Neuronal stem cell (in vitro differentiated cells): ENCODE results near the gene GBE1.

Source experiments
- DNase-seq: peaks from one replicate; pipeline ENCODE4 v3.0.0-alpha.2; 2013; ENCODE audit warnings: low spot score
- H2AFZ ChIP-seq: one replicate; pipeline ENCODE4 v1.6.1; 2013; ENCODE audit warnings: mild to moderate bottlenecking, low read length, inconsistent platforms
- H2AK5ac ChIP-seq: 2 replicates; pipeline ENCODE4 v1.6.1; 2013; ENCODE audit warnings: low read depth, mild to moderate bottlenecking, inconsistent platforms, low read length, moderate library complexity, mixed read lengths
- H2BK120ac ChIP-seq: 2 replicates; pipeline ENCODE4 v1.6.1; 2013; ENCODE audit warnings: low read depth, mild to moderate bottlenecking, inconsistent platforms, low read length, moderate library complexity, mixed read lengths
- H2BK12ac ChIP-seq: one replicate; pipeline ENCODE4 v1.6.1; 2013; ENCODE audit warnings: low read length, inconsistent platforms
- H2BK15ac ChIP-seq: 2 replicates; pipeline ENCODE4 v1.6.1; 2013; ENCODE audit warnings: mild to moderate bottlenecking, low read length, inconsistent platforms, mixed read lengths
- H2BK5ac ChIP-seq: one replicate; pipeline ENCODE4 v1.6.1; 2013; ENCODE audit warnings: inconsistent platforms, mild to moderate bottlenecking, low read length, moderate library complexity
- H3K14ac ChIP-seq: one replicate; pipeline ENCODE4 v1.6.1; 2013; ENCODE audit warnings: low read length, inconsistent platforms
- H3K18ac ChIP-seq: 2 replicates; pipeline ENCODE4 v1.6.1; 2013; ENCODE audit warnings: low read length, inconsistent platforms
- H3K23ac ChIP-seq: 2 replicates; pipeline ENCODE4 v1.6.1; 2013; ENCODE audit warnings: low read depth, mild to moderate bottlenecking, mixed read lengths, low read length, inconsistent platforms; ENCODE audit not compliant: poor library complexity
- H3K27ac ChIP-seq: replicated peaks from 3 replicates; pipeline ENCODE4 v1.5.1; 2013; ENCODE audit warnings: low read length, inconsistent platforms
- H3K27me3 ChIP-seq, 3 experiments: 2 replicates each; pipeline ENCODE4 v1.6.1; 2013; ENCODE audit warnings: low read length in 3 of 3, mild to moderate bottlenecking in 2 of 3, inconsistent platforms in 1 of 3, low read depth in 1 of 3, mixed read lengths in 1 of 3, moderate library complexity in 1 of 3; ENCODE audit not compliant: control insufficient read depth in 3 of 3, insufficient read depth in 3 of 3
- H3K36me3 ChIP-seq, 2 donors: replicated peaks in 1 of 2; 2 replicates each; pipeline ENCODE4 v1.6.1; 2013; ENCODE audit warnings: low read length in 2 of 2; ENCODE audit not compliant: control insufficient read depth in 2 of 2, insufficient read depth in 2 of 2
- H3K4ac ChIP-seq: 2 replicates; pipeline ENCODE4 v1.6.1; 2013; ENCODE audit warnings: inconsistent platforms, mild to moderate bottlenecking, low read length, moderate library complexity
- H3K4me1 ChIP-seq, 2 donors: 1 replicate in 1 of 2; 2 replicates in 1 of 2; pipeline ENCODE4 v1.6.1; 2013; ENCODE audit warnings: low read length in 2 of 2, low read depth in 1 of 2; ENCODE audit not compliant: control insufficient read depth in 2 of 2, insufficient read depth in 1 of 2
- H3K4me2 ChIP-seq: one replicate; pipeline ENCODE4 v1.6.1; 2013; ENCODE audit warnings: mild to moderate bottlenecking, low read length, inconsistent platforms; ENCODE audit not compliant: insufficient read depth, poor library complexity, severe bottlenecking
- H3K4me3 ChIP-seq, 2 donors: 2 replicates each; pipeline ENCODE4 v1.5.1; 2013; ENCODE audit warnings: low read length in 2 of 2, mild to moderate bottlenecking in 2 of 2, inconsistent platforms in 1 of 2, moderate library complexity in 1 of 2
- H3K79me1 ChIP-seq: one replicate; pipeline ENCODE4 v1.6.1; 2013; ENCODE audit warnings: low read depth, mild to moderate bottlenecking, inconsistent platforms, low read length, moderate library complexity
- H3K9ac ChIP-seq: one replicate; pipeline ENCODE4 v1.6.1; 2013; ENCODE audit warnings: mild to moderate bottlenecking, low read depth, low read length, inconsistent platforms; ENCODE audit not compliant: poor library complexity
- H3K9me3 ChIP-seq, 2 donors: replicated peaks in 1 of 2; 2 replicates each; pipeline versions ENCODE3 to v1.6.1; 2013; ENCODE audit warnings: low read length in 2 of 2, mild to moderate bottlenecking in 2 of 2, inconsistent platforms in 1 of 2, low read depth in 1 of 2, mixed read lengths in 1 of 2, moderate library complexity in 1 of 2; ENCODE audit not compliant: control insufficient read depth in 2 of 2, insufficient read depth in 1 of 2
- H4K8ac ChIP-seq: one replicate; pipeline ENCODE4 v1.6.1; 2013; ENCODE audit warnings: low read depth, mild to moderate bottlenecking, inconsistent platforms, low read length, moderate library complexity
- H4K91ac ChIP-seq: one replicate; pipeline ENCODE4 v1.6.1; 2013; ENCODE audit warnings: low read length, low read depth, mild to moderate bottlenecking, inconsistent platforms; ENCODE audit not compliant: poor library complexity
- WGBS, 2 donors: extraction: QIAGEN DNeasy Blood & Tissue Kit; methylation state at CpG; one replicate each; pipeline ENCODE4 v1.1.7; 2013; ENCODE audit warnings: missing lambda C conversion rate in 2 of 2, mixed read lengths in 1 of 2; ENCODE audit not compliant: insufficient read length in 2 of 2, insufficient replicate concordance in 1 of 2; ENCODE audit errors: extremely low coverage in 2 of 2; 5-methylcytosine and 5-hydroxymethylcytosine counted together

GBE1 gene

DNA sequence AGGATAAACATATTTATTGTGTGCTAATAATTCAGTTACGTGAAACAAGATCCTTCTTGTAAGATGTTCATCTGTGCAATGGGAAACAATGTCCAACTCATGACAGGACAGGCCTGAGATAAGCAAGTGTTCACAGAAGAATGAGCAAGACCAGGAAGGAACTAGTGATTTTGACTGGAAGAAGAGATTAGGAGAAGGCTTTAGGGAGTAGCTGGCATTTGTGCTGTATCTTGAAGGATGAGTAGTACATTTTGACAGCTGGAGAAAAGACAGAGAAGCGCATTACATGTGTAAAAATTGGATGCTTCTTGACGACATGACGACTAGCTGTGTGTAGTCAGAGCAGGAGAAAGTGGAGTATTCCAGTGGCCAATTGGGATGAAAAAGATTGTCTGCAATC, 48.4 kb downstream of the GBE1 start:
- H3K9ac ChIP-seq: no peak overlapping the region
- no peak overlapping the region for H2BK15ac ChIP-seq
- H3K9me3 ChIP-seq: no peaks in the 10 kb centered on the region
- H3K27ac ChIP-seq: no peak overlapping the region
- H3K23ac ChIP-seq: no peak overlapping the region
- no CpG with 5 or more reads among the region's 4 CpGs for WGBS, 2 donors
- no peak overlapping the region for H2BK5ac ChIP-seq
- H3K79me1 ChIP-seq: no peaks in the 10 kb centered on the region
- H2BK120ac ChIP-seq: no peak overlapping the region
- no peaks in the 10 kb centered on the region for H3K36me3 ChIP-seq
- H3K4me1 ChIP-seq: no peaks in the 10 kb centered on the region
- no peaks in the 10 kb centered on the region for H3K27me3 ChIP-seq
- no peak overlapping the region for H3K14ac ChIP-seq
- no peak overlapping the region for H2AK5ac ChIP-seq
- no peak overlapping the region for H3K18ac ChIP-seq
- H3K4ac ChIP-seq: no peak overlapping the region
- no peak overlapping the region for H3K4me2 ChIP-seq
- no peak overlapping the region for H2BK12ac ChIP-seq
- DNase-seq: no peak
- H2AFZ ChIP-seq: no peak overlapping the region
- H4K91ac ChIP-seq: no peak overlapping the region
- no peak overlapping the region for H4K8ac ChIP-seq
- no peak overlapping the region for H3K4me3 ChIP-seq

DNA sequence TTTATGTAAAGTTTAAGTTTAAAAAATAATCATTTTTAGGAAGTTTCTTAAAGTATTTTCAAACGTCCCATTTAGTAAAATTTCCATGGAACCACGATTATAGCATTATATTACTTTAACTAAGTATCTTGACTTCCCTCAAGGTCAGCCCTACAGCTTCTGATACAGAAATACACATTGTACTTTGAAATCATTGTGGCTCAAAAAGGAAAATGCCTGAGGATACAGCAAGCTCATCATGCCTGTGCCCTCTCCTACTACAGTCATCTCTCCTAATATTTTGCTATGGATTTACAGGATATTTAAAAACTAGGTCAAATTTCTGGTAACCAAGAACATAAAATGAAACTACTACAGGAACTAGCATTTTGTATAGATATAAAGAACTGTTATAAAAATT, 51.8 kb downstream of the GBE1 start:
- Histone ChIP-seq H2AK5ac (no peak overlapping the region), H2BK120ac (no peak overlapping the region)
- DNase-seq: no peak

DNA sequence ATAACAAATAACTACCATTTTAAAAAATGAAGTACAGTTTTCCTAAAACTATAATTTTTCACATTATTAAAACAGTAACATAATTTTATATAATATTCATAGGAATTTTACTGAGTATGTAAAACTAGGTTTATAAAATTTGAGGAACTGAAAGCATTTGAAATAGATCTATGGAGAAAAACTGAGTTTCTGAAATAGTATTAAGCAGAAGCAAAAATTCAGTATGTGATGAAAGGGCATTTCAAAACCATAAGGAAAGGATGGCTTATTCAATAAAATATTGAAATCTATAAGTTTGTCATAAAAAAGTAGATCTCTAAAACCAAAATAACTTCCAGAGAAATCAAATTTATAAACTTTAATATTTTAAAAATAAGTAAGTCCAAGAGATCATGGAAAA, 53.4 kb downstream of the GBE1 start:
- H3K14ac ChIP-seq: no peak overlapping the region
- H3K27me3 ChIP-seq: no peaks in the 10 kb centered on the region
- H3K4me1 ChIP-seq: no peaks in the 10 kb centered on the region
- H3K27ac ChIP-seq: no peak overlapping the region
- no peak overlapping the region for H3K4me3 ChIP-seq
- no peak overlapping the region for H2AK5ac ChIP-seq
- H3K23ac ChIP-seq: no peak overlapping the region
- H3K4me2 ChIP-seq: no peak overlapping the region
- no peak overlapping the region for H3K9ac ChIP-seq
- no peaks in the 10 kb centered on the region for H3K79me1 ChIP-seq
- no peak overlapping the region for H2BK15ac ChIP-seq
- H3K9me3 ChIP-seq: no peaks in the 10 kb centered on the region
- H4K91ac ChIP-seq: no peak overlapping the region
- no peak overlapping the region for H3K4ac ChIP-seq
- no peak overlapping the region for H4K8ac ChIP-seq
- no peak overlapping the region for H2BK12ac ChIP-seq
- no peaks in the 10 kb centered on the region for H3K36me3 ChIP-seq
- no peak for DNase-seq
- no peak overlapping the region for H2BK120ac ChIP-seq
- H3K18ac ChIP-seq: no peak overlapping the region
- H2AFZ ChIP-seq: no peak overlapping the region
- H2BK5ac ChIP-seq: no peak overlapping the region

More for the DNA sequence above, 51.8 kb downstream of the GBE1 start:
- Histone ChIP-seq H3K4me1 (no peaks in the 10 kb centered on the region), H3K4me2 (no peak overlapping the region), H4K91ac (no peak overlapping the region), H3K4me3 (no peak overlapping the region), H2AFZ (no peak overlapping the region), H2BK12ac (no peak overlapping the region), H4K8ac (no peak overlapping the region), H3K27ac (no peak overlapping the region), H2BK15ac (no peak overlapping the region), H3K27me3 (no peaks in the 10 kb centered on the region), H3K14ac (no peak overlapping the region), H3K36me3 (no peaks in the 10 kb centered on the region), H3K23ac (no peak overlapping the region), H2BK5ac (no peak overlapping the region), H3K18ac (no peak overlapping the region), H3K9ac (no peak overlapping the region), H3K9me3 (no peaks in the 10 kb centered on the region), H3K79me1 (no peaks in the 10 kb centered on the region), H3K4ac (no peak overlapping the region)
- WGBS, 2 donors: no CpG with 5 or more reads among the region's 2 CpGs

DNA sequence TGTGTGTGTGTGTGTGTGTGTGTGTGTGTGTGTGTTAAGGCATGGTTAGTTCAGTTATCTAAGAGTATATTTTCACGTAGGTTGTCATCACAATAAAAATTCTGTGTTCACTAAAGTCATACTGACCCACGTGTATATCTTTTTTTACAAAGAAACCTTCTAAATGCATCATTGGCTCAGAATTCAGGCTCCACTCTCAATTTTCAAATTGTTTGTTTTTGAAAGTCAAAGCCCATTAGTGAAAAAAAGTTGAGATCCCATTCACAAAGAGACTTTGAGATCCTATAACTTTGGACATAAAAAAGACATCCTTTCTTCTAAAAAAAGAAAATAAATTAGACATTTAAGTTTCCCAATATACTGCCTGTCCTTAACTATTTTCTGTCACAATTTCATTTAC, 59.3 kb downstream of the GBE1 start:
- Histone ChIP-seq H2BK120ac (no peak overlapping the region), H3K4ac (no peak overlapping the region), H2AFZ (no peak overlapping the region), H3K4me3 (no peak overlapping the region), H2BK15ac (no peak overlapping the region), H3K27me3 (no peaks in the 10 kb centered on the region), H2AK5ac (no peak overlapping the region), H3K4me1 (no peaks in the 10 kb centered on the region), H3K4me2 (no peak overlapping the region), H3K23ac (no peak overlapping the region), H4K91ac (no peak overlapping the region), H2BK12ac (no peak overlapping the region), H3K9me3 (no peaks in the 10 kb centered on the region), H3K14ac (no peak overlapping the region), H3K18ac (no peak overlapping the region), H3K36me3 (no peaks in the 10 kb centered on the region), H2BK5ac (no peak overlapping the region), H3K9ac (no peak overlapping the region), H4K8ac (no peak overlapping the region), H3K27ac (no peak overlapping the region), H3K79me1 (no peaks in the 10 kb centered on the region)
- WGBS, 2 donors: no CpG with 5 or more reads among the region's 2 CpGs
- no peak for DNase-seq
